OCI-LY3 (cell line): Measurements from ENCODE around the gene NTNG1.

Source experiments
- EZH2phosphoT487 ChIP-seq: fragments of 200-600 bp; shearing (Covaris generic); IDR thresholded peaks from 2 replicates; pipeline ENCODE4 v1.6.1; 2018; ENCODE audit warnings: antibody characterized with exemption, mixed run types, low read depth
- TF ChIP-seq, protein P1 (sequence below): fragments of 200-600, 300-600 bp; sonication (generic); IDR thresholded peaks from 2 replicates; pipeline ENCODE4 v1.5.1; 2014; ENCODE audit warnings: antibody characterized with exemption, low read length, low read depth

- TF ChIP-seq, protein P1, sequence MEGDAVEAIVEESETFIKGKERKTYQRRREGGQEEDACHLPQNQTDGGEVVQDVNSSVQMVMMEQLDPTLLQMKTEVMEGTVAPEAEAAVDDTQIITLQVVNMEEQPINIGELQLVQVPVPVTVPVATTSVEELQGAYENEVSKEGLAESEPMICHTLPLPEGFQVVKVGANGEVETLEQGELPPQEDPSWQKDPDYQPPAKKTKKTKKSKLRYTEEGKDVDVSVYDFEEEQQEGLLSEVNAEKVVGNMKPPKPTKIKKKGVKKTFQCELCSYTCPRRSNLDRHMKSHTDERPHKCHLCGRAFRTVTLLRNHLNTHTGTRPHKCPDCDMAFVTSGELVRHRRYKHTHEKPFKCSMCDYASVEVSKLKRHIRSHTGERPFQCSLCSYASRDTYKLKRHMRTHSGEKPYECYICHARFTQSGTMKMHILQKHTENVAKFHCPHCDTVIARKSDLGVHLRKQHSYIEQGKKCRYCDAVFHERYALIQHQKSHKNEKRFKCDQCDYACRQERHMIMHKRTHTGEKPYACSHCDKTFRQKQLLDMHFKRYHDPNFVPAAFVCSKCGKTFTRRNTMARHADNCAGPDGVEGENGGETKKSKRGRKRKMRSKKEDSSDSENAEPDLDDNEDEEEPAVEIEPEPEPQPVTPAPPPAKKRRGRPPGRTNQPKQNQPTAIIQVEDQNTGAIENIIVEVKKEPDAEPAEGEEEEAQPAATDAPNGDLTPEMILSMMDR, result no peak
- TF ChIP-seq EZH2phosphoT487, result no peak
These were observed 369.5 kb downstream of the NTNG1 start for GRCh38 chr1:107510347-107510746.
